Endothelial cell of umbilical vein (primary cell): ENCODE measurements around the gene MS4A6E. TPM values are rescaled to one million over a fixed set of nuclear protein-coding genes. Genes with fewer than 3 reads are reported as not detected.

Experiments used
- BruUV-seq: library from RNA; stranded (reverse); fragments of 400-500 nt; replicated peaks from 2 replicates; lab custom pipeline; 2021; lab: Mats Ljungman, UMichigan
- CTCF ChIA-PET: fragments of 300-600, 350-600 bp; sonication (Branson Sonifier 250); formaldehyde crosslinking; loops from one replicate; lab custom pipeline; 2021; ENCODE audit warnings: antibody characterized with exemption, inconsistent platforms; lab: Charles Lee
- POLR2A ChIA-PET: fragments of 300-600, 350-600 bp; sonication (Branson Sonifier 250); formaldehyde crosslinking; loops from one replicate; lab custom pipeline; 2021; ENCODE audit warnings: antibody characterized with exemption, inconsistent platforms; lab: Charles Lee
- DNase-seq: peaks from one replicate; pipeline ENCODE4 v3.0.0-alpha.2; 2011; ENCODE audit warnings: low read depth, low spot score
- FAIRE-seq: peaks from 2 replicates; lab custom pipeline; 2011; peaks lifted over from hg19 to GRCh38; lab: Jason Lieb, UNC
- H2AFZ ChIP-seq: 2 replicates; pipeline ENCODE4 v1.6.0; 2012; ENCODE audit warnings: low read depth, low read length, control low read depth, inconsistent platforms
- H3K27ac ChIP-seq: 2 replicates; pipeline ENCODE4 v1.5.1; 2011; ENCODE audit warnings: low read depth, mild to moderate bottlenecking, control low read depth, low read length, moderate library complexity; ENCODE audit not compliant: insufficient read depth
- H3K27me3 ChIP-seq, 2 experiments: 2 replicates each; pipeline versions ENCODE4 v1.6.0 to v1.6.1; 2011; ENCODE audit warnings: low read length in 2 of 2, mixed read lengths in 1 of 2; ENCODE audit not compliant: control insufficient read depth in 2 of 2, insufficient read depth in 2 of 2
- H3K36me3 ChIP-seq, 2 experiments: 2 replicates in 1 of 2; 3 replicates in 1 of 2; pipeline ENCODE4 v1.5.1; 2011; ENCODE audit warnings: low read length in 2 of 2, mild to moderate bottlenecking in 1 of 2, moderate library complexity in 1 of 2; ENCODE audit not compliant: control insufficient read depth in 2 of 2, insufficient read depth in 2 of 2; ENCODE audit errors: extremely low read depth in 1 of 2
- H3K4me1 ChIP-seq: 3 replicates; pipeline ENCODE4 v1.5.1; 2011; ENCODE audit warnings: mild to moderate bottlenecking, low read length; ENCODE audit not compliant: control insufficient read depth, insufficient read depth; ENCODE audit errors: extremely low read depth
- H3K4me2 ChIP-seq: 2 replicates; pipeline ENCODE4 v1.6.1; 2011; ENCODE audit warnings: low read length, control low read depth, mixed read lengths; ENCODE audit not compliant: insufficient read depth
- H3K4me3 ChIP-seq, 3 experiments: fragments of 200-600 bp in 1 of 3; sonication (generic), shearing (Covaris generic) in 1 of 3; replicated peaks in 1 of 3; 2 replicates each; pipeline ENCODE4 v1.5.1; 2011 to 2016; ENCODE audit warnings: control low read depth in 3 of 3, low read length in 3 of 3, mild to moderate bottlenecking in 2 of 3, inconsistent platforms in 1 of 3, low read depth in 1 of 3, moderate library complexity in 1 of 3; ENCODE audit not compliant: insufficient read depth in 1 of 3
- H3K79me2 ChIP-seq: 2 replicates; pipeline ENCODE4 v1.6.0; 2012; ENCODE audit warnings: low read length, inconsistent platforms; ENCODE audit not compliant: control insufficient read depth, insufficient read depth
- H3K9ac ChIP-seq: replicated peaks from 2 replicates; pipeline ENCODE3; 2011; ENCODE audit warnings: low read length, control low read depth; ENCODE audit not compliant: insufficient read depth; ENCODE audit errors: extremely low read depth
- H3K9me1 ChIP-seq: replicated peaks from 3 replicates; pipeline ENCODE4 v1.6.0; 2011; ENCODE audit warnings: mild to moderate bottlenecking, low read length; ENCODE audit not compliant: control insufficient read depth, insufficient read depth; ENCODE audit errors: extremely low read depth
- H3K9me3 ChIP-seq: replicated peaks from 2 replicates; pipeline ENCODE4 v1.5.1; 2012; ENCODE audit warnings: low read length, inconsistent platforms; ENCODE audit not compliant: control insufficient read depth, insufficient read depth
- H4K20me1 ChIP-seq: replicated peaks from 2 replicates; pipeline ENCODE3; 2011; ENCODE audit warnings: mild to moderate bottlenecking, low read length; ENCODE audit not compliant: control insufficient read depth, insufficient read depth; ENCODE audit errors: extremely low read depth
- CTCF ChIP-seq, 2 donors: IDR thresholded peaks; 1 replicate in 1 of 2; 2 replicates in 1 of 2; pipeline ENCODE4 v1.5.1; 2011; ENCODE audit warnings: low read length in 2 of 2, mild to moderate bottlenecking in 2 of 2, moderate library complexity in 2 of 2, control low read depth in 1 of 2, inconsistent platforms in 1 of 2, low read depth in 1 of 2; ENCODE audit not compliant: insufficient read depth in 1 of 2; ENCODE audit errors: extremely low read depth in 1 of 2
- EZH2 ChIP-seq: IDR thresholded peaks from 2 replicates; pipeline ENCODE4 v1.6.1; 2012; ENCODE audit warnings: borderline replicate concordance, low read depth, mild to moderate bottlenecking, moderate library complexity, low read length, inconsistent platforms; ENCODE audit not compliant: severe bottlenecking
- FOS ChIP-seq: IDR thresholded peaks from 2 replicates; pipeline ENCODE4 v1.6.1; 2011; ENCODE audit warnings: mild to moderate bottlenecking, low read length, moderate library complexity, borderline replicate concordance; ENCODE audit not compliant: insufficient read depth
- GATA2 ChIP-seq: IDR thresholded peaks from 2 replicates; pipeline ENCODE4 v1.7.0; 2011; ENCODE audit warnings: low read depth, mild to moderate bottlenecking, moderate library complexity, mixed read lengths, low read length; ENCODE audit not compliant: insufficient read length, insufficient read depth
- MYC ChIP-seq: IDR thresholded peaks from one replicate; pipeline ENCODE4 v1.6.1; 2011; ENCODE audit warnings: mild to moderate bottlenecking, low read depth, low read length
- POLR2A ChIP-seq: IDR thresholded peaks from 2 replicates; pipeline ENCODE4 v1.6.1; 2012; ENCODE audit warnings: low read depth, mild to moderate bottlenecking, control low read depth, low read length
- POLR2AphosphoS5 ChIP-seq: IDR thresholded peaks from 2 replicates; pipeline ENCODE4 v1.6.1; 2012; ENCODE audit warnings: low read depth, mild to moderate bottlenecking, control low read depth, low read length, moderate library complexity; ENCODE audit not compliant: insufficient read depth
- dilution Hi-C: fragments of 300-500 bp; cut with MboI; formaldehyde crosslinking; loops from one replicate; pipeline ENCODE4 v1.15.0; 2019; ENCODE audit warnings: low sequenced_read_pairs; ENCODE audit not compliant: extremely low pct_ligation_motif_present
- intact Hi-C: fragments of 100-400 bp; cut with micrococcal nuclease; formaldehyde crosslinking; loops from one replicate; pipeline ENCODE4 v1.10.0; 2022
- polyA plus RNA-seq, 4 experiments: library from polyadenylated mRNA; depleted of rRNA in 3 of 4; stranded (reverse) in 3 of 4; unstranded in 1 of 4; fragments of >200 nt; gene quantifications; 2 replicates each; pipeline versions ENCODE4 v1.2.1 to v1.2.3, GENCODE V29; 2011 to 2012; ENCODE audit warnings: missing spikeins in 1 of 4
- total RNA-seq: library from RNA; stranded (reverse); gene quantifications from 2 replicates; pipeline ENCODE4 v1.2.3, GENCODE V29; 2021

MS4A6E gene
- total and polyA plus RNA-seq, 2 donors (not counting 3 experiments of a cell fraction or from before 2014, with no cell fraction given), result not detected

DNA sequence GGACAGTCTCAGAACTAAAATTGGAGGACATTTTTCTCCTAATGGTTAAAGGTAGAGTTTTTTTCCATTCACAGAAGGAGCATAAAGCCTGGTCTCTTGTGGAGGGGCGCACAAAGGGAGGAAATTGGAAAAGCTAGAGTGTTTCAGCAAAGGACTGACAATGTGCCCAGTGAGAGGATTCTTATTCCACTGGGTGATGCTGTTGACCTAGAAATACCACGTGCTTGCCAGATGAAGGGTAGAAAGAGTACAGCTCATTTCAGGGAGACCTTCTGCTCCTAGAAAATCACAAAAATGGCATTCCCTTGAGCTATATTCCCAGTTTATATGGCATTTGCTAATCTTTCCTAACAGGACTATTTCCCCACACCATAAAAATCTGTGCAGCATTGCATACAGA, 21.1 kb downstream of the MS4A6E start:
- no peak overlapping the region for H3K9ac ChIP-seq
- no TSS peak for BruUV-seq
- no peaks in the 10 kb centered on the region for H3K9me3 ChIP-seq
- H3K79me2 ChIP-seq, result no peaks in the 10 kb centered on the region
- no peak overlapping the region for H3K4me2 ChIP-seq
- TF ChIP-seq MYC (no peak), CTCF (IDR thresholded peaks at IDR 0.05; ENCODE audit: extremely low read depth in 1 of 2, insufficient read depth in 1 of 2, low read depth in 1 of 2, low read length in 2 of 2) (no peak), FOS (no peak), GATA2 (no peak), EZH2 (no peak), POLR2A (no peak), POLR2AphosphoS5 (no peak)
- H3K4me1 ChIP-seq, result no peaks in the 10 kb centered on the region
- H4K20me1 ChIP-seq, result no peaks in the 10 kb centered on the region
- FAIRE-seq, result no peak
- H3K27ac ChIP-seq, result no peak overlapping the region
- ChIA-PET POLR2A (no interaction called here), CTCF (interaction anchor here (0.6 to 8.5 kb wide), 5 partner anchors 14 to 551 kb away, joined by 3 to 85 read pairs (median 3); partner anchors contain the start of gene MS4A15)
- no peaks in the 10 kb centered on the region for H3K9me1 ChIP-seq
- no peak for DNase-seq
- H2AFZ ChIP-seq, result no peak overlapping the region
- no peaks in the 10 kb centered on the region for H3K36me3 ChIP-seq
- dilution Hi-C loops (no loop called here), intact Hi-C loops (no loop called here)
- peaks cover 25 to 30% of the 10 kb centered on the region in 2 experiments for H3K27me3 ChIP-seq
- no peak overlapping the region for H3K4me3 ChIP-seq
